WERI-Rb-1 (cell line): ENCODE measurements around the gene LHFPL6.

Experiments used
- DNase-seq: peaks from one replicate; pipeline ENCODE4 v3.0.0-alpha.2; 2020
- H3K27ac ChIP-seq: fragments of 250-450 bp; sonication (Bioruptor Pico); 2 replicates; pipeline ENCODE4 v1.5.1; 2020; ENCODE audit warnings: mild to moderate bottlenecking, moderate library complexity
- H3K27me3 ChIP-seq: fragments of 250-450 bp; sonication (Bioruptor Pico); 2 replicates; pipeline ENCODE4 v1.5.1; 2021; ENCODE audit warnings: mild to moderate bottlenecking, low read depth, moderate library complexity; ENCODE audit not compliant: insufficient read depth, severe bottlenecking
- H3K36me3 ChIP-seq: fragments of 250-450 bp; sonication (Bioruptor Pico); 2 replicates; pipeline ENCODE4 v1.5.1; 2020; ENCODE audit warnings: mild to moderate bottlenecking, moderate library complexity
- H3K4me3 ChIP-seq: 2 replicates; pipeline ENCODE4 v1.5.1; 2011; ENCODE audit warnings: low read depth, mild to moderate bottlenecking, control low read depth, low read length
- H3K9me3 ChIP-seq: fragments of 250-450 bp; sonication (Bioruptor Pico); 2 replicates; pipeline ENCODE4 v1.5.1; 2021; ENCODE audit warnings: mild to moderate bottlenecking, moderate library complexity; ENCODE audit not compliant: severe bottlenecking
- CTCF ChIP-seq: IDR thresholded peaks from 2 replicates; pipeline ENCODE4 v1.5.1; 2011; ENCODE audit warnings: low read depth, mild to moderate bottlenecking, control low read depth, inconsistent platforms, low read length

LHFPL6 gene

GRCh38 chr13:39397896-39398265 lies 205.1 kb downstream of the LHFPL6 start:
- DNase-seq = no peak
- Histone ChIP-seq H3K27me3 (no peaks in the 10 kb centered on the region), H3K36me3 (no peaks in the 10 kb centered on the region)

GRCh38 chr13:39397226-39397895 lies 205.6 kb downstream of the LHFPL6 start:
- Histone ChIP-seq H3K4me3 (no peak overlapping the region), H3K27ac (no peak overlapping the region), H3K27me3 (no peaks in the 10 kb centered on the region), H3K9me3 (no peaks in the 10 kb centered on the region), H3K36me3 (no peaks in the 10 kb centered on the region)
- no peak for DNase-seq
- TF ChIP-seq CTCF = no peak

More at GRCh38 chr13:39397896-39398265, 205.1 kb downstream of the LHFPL6 start:
- no peak overlapping the region for H3K4me3 ChIP-seq
- no peak overlapping the region for H3K27ac ChIP-seq
- no peak for TF ChIP-seq CTCF
- no peaks in the 10 kb centered on the region for H3K9me3 ChIP-seq

- no peak for DNase-seq
- H3K4me3 ChIP-seq = no peak overlapping the region
- H3K36me3 ChIP-seq = no peaks in the 10 kb centered on the region
- no peaks in the 10 kb centered on the region for H3K9me3 ChIP-seq
- no peaks in the 10 kb centered on the region for H3K27me3 ChIP-seq
- H3K27ac ChIP-seq = no peak overlapping the region
- TF ChIP-seq CTCF = no peak
These were observed 208.0 kb downstream of the LHFPL6 start for GRCh38 chr13:39394796-39395678.

GRCh38 chr13:39391761-39392160 lies 211.2 kb downstream of the LHFPL6 start:
- Histone ChIP-seq H3K27me3 (no peaks in the 10 kb centered on the region), H3K36me3 (no peaks in the 10 kb centered on the region), H3K9me3 (no peaks in the 10 kb centered on the region), H3K4me3 (no peak overlapping the region), H3K27ac (no peak overlapping the region)
- no peak for DNase-seq
- no peak for TF ChIP-seq CTCF

- TF ChIP-seq CTCF = no peak
- no peaks in the 10 kb centered on the region for H3K9me3 ChIP-seq
- H3K36me3 ChIP-seq = no peaks in the 10 kb centered on the region
- H3K4me3 ChIP-seq = no peak overlapping the region
- H3K27ac ChIP-seq = no peak overlapping the region
- H3K27me3 ChIP-seq = no peaks in the 10 kb centered on the region
- no peak for DNase-seq
These were observed 214.0 kb downstream of the LHFPL6 start for GRCh38 chr13:39389013-39389412.
